Measurements from ENCODE around the gene AUTS2. TPM values are rescaled to one million over a fixed set of nuclear protein-coding genes. Genes with fewer than 3 reads are reported as not detected.

AUTS2 gene
- polyA plus RNA-seq, 1 experiment: 0.54 TPM

- Histone ChIP-seq H3K4me3 (ENCODE audit: low read depth, low read length) (no peak overlapping the region), H3K36me3 (ENCODE audit: control insufficient read depth, insufficient read depth, low read length) (no peaks in the 10 kb centered on the region), H3K27me3 (ENCODE audit: control insufficient read depth, insufficient read depth, low read length) (no peaks in the 10 kb centered on the region)
- TF ChIP-seq CTCF (IDR thresholded peaks at IDR 0.05; ENCODE audit: insufficient read depth, low read depth, low read length): no peak
- CTCF ChIA-PET: no interaction called here
- POLR2A ChIA-PET: no interaction called here
- DNase-seq (ENCODE audit: low read depth): no peak
These were observed 433.0 kb downstream of the AUTS2 start for GRCh38 chr7:70031245-70031644.

- ChIA-PET POLR2A (no interaction called here), CTCF (no interaction called here)
- H3K4me3 ChIP-seq (ENCODE audit: low read depth, low read length): no peak overlapping the region
- H3K27me3 ChIP-seq (ENCODE audit: control insufficient read depth, insufficient read depth, low read length): no peaks in the 10 kb centered on the region
- no peaks in the 10 kb centered on the region for H3K36me3 ChIP-seq (ENCODE audit: control insufficient read depth, insufficient read depth, low read length)
- TF ChIP-seq CTCF (IDR thresholded peaks at IDR 0.05; ENCODE audit: insufficient read depth, low read depth, low read length): no peak
- DNase-seq (ENCODE audit: low read depth): no peak
These were observed 434.4 kb downstream of the AUTS2 start for GRCh38 chr7:70032649-70033048.

GRCh38 chr7:70033226-70033625 lies 435.0 kb downstream of the AUTS2 start:
- ChIA-PET CTCF (no interaction called here), POLR2A (no interaction called here)
- DNase-seq (ENCODE audit: low read depth): no peak
- TF ChIP-seq CTCF (IDR thresholded peaks at IDR 0.05; ENCODE audit: insufficient read depth, low read depth, low read length): no peak
- H3K27me3 ChIP-seq (ENCODE audit: control insufficient read depth, insufficient read depth, low read length): no peaks in the 10 kb centered on the region
- H3K36me3 ChIP-seq (ENCODE audit: control insufficient read depth, insufficient read depth, low read length): no peaks in the 10 kb centered on the region
- no peak overlapping the region for H3K4me3 ChIP-seq (ENCODE audit: low read depth, low read length)

- CTCF ChIA-PET: no interaction called here
- Histone ChIP-seq H3K36me3 (ENCODE audit: control insufficient read depth, insufficient read depth, low read length) (no peaks in the 10 kb centered on the region), H3K4me3 (ENCODE audit: low read depth, low read length) (no peak overlapping the region), H3K27me3 (ENCODE audit: control insufficient read depth, insufficient read depth, low read length) (no peaks in the 10 kb centered on the region)
- no peak for TF ChIP-seq CTCF (IDR thresholded peaks at IDR 0.05; ENCODE audit: insufficient read depth, low read depth, low read length)
- POLR2A ChIA-PET: no interaction called here
- no peak for DNase-seq (ENCODE audit: low read depth)
These were observed 436.7 kb downstream of the AUTS2 start for GRCh38 chr7:70034999-70035398.

- no peak for TF ChIP-seq CTCF (IDR thresholded peaks at IDR 0.05; ENCODE audit: insufficient read depth, low read depth, low read length)
- DNase-seq (ENCODE audit: low read depth): no peak
- H3K4me3 ChIP-seq (ENCODE audit: low read depth, low read length): no peak overlapping the region
- H3K27me3 ChIP-seq (ENCODE audit: control insufficient read depth, insufficient read depth, low read length): no peaks in the 10 kb centered on the region
- no peaks in the 10 kb centered on the region for H3K36me3 ChIP-seq (ENCODE audit: control insufficient read depth, insufficient read depth, low read length)
- POLR2A ChIA-PET: no interaction called here
- CTCF ChIA-PET: no interaction called here
These were observed 437.2 kb downstream of the AUTS2 start for GRCh38 chr7:70035519-70035918.

Data from BJ (cell line).